Activated CD4-positive, alpha-beta T cell treated with anti-CD3 and anti-CD28 coated beads for 48 hours (primary cell): ENCODE measurements around the gene ZNF491.
"Not testable (repeated sequence)": the region's sequence is repeated elsewhere in the genome, so short reads cannot be mapped to it uniquely, and the experiment has no call there.

Experiments used
- DNase-seq: peaks from one replicate; pipeline ENCODE4 v3.0.0-alpha.2; 2020

ZNF491 gene

DNA sequence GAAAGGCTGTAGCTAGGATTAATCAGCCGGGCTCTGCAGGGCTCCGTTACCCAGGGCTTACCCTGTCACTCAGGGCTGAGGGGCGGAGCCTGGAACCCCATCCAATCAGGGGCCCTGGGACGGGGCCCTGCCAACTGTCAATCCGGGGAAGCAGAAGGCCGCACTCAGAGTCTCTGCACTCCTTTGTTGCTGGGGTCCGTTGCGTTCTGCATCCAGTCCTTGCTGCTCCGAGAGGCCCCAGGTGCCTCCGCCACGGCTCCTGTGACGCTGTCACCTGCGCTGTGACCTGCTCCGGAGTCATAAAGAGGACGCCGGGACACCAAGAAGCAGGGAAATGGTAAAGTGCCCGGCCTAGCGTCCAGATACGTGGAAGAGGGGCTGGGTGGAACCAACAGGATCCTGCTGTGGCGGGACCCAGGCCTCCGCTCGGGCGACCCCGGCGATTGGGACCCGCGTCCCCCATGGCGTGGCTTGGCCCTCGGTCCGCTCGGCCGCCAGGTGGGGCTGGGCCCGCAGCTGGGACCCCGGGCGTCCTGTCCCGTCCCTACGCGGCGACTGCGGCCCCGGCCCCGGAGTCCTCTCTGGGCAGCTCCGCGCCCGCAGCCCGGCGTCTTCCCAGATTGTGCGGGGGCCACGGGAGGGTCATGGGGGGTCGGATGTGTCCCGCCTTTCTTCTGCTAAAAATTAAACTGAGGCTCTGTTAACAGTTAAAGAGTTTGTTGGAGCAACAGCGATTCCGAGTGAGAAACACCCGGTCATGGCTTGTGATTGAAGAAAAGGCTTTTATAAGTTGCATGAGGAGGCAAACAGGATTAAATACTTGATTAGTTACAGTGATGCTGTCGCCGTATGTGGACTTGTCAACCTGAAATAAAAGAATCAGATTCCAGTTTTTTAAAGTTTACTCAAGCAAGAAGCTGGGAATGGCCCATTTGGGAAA lies at the start of gene ZNF491:
Gene ZNF491, plus strand, starts transcription at position 133 of the 940 bp plus-strand sequence. CDS start 7,431 bp downstream, outside the sequence.
- peak; percentile 93 for DNase-seq

DNA sequence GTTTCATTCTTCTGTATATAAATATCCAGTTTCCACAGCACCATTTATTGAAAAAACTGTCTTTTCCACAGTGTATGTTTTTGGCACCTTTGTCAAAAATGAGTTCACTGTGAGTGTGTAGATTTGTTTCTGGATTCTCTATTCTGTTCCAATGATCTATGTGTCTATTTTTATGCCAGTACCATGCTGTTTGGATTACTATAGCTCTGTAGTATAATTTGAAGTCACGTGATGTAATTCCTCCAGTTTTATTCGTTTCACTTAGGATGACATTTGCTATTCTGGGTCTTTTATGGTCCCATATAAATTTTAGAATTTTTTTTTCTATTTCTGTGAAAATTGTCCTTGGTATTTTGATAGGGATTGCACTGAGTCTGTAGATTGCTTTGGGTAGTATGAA lies 48.6 kb upstream of the ZNF491 start:
- DNase-seq = no peak

DNA sequence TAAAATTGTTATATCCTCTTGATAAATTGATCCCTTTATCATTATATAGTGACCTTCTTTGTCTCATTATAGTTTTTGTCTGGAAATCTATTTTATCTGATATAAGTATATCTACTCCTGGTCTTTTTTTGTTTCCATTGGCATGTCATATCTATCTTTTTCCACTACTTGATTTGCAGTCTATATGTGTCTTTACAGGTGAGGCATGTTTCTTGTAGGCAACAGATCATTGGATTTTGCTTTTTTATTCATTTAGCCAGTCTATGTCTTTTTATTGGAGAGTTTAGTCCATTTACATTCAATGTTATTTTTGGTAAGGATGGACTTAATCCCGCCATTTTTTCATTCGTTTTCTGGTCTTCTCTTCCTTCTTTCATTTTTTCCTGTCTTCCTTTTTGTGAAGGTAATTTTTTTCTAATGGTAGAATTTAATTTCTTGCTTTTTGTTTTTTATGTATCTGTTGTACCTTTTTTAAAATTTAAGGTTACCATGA lies 46.0 kb upstream of the ZNF491 start:
- DNase-seq = no peak

DNA sequence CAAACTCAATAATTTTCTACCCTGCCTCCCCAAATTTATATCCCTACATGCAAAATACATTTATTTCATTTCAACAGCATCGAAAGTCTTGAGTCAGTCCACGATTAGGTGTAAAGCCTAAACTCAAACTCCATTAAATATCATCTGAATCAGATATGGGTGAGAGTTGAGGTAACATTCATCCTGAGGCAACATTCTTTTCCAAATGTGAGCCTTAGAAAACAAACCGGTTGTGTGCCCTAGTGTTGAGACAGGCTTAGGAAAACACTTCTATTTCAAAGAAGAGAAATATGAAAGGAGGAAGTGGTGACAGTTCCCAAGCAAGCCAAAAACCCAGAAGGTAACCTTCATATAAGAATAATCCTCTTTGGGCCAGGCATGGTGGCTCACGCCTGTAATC lies 43.7 kb upstream of the ZNF491 start:
- DNase-seq = no peak

DNA sequence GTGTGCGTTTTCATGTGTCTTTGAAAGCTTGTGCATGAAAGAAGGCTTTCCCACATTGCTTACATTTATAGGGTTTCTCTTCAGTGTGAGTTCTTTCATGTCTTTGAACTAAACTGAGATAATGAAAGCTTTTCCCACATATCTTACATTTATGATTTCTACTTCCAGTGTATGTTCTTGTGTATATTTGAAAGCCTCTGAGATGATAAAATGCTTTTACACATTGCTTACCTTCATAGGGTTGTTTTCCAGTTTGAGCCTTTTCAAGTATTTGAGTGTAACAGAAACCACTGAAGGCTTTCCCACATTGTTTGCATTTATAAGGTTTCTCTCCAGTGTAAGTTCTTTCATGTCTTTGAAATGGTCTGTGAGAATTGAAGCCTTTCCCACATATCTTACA lies 41.4 kb upstream of the ZNF491 start:
- no peak for DNase-seq

DNA sequence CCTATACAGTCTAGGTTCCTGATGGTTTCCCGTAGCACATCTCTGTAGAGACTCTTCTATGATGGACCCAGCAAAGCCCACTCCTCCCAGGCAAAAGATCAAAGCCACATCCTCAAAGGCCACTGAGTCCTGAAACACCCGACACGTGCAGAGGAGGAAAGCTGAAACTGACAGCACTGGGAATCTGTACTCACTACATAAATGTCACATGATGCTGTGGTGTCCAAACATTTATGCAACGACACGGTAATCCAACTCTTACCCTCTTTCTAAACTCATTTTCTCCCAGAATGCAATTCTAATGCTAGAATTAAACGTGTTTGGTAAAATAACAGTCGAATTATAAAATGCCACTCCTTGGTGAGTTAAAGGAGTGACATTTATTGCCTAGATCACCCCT lies 38.5 kb upstream of the ZNF491 start:
- DNase-seq = no peak

DNA sequence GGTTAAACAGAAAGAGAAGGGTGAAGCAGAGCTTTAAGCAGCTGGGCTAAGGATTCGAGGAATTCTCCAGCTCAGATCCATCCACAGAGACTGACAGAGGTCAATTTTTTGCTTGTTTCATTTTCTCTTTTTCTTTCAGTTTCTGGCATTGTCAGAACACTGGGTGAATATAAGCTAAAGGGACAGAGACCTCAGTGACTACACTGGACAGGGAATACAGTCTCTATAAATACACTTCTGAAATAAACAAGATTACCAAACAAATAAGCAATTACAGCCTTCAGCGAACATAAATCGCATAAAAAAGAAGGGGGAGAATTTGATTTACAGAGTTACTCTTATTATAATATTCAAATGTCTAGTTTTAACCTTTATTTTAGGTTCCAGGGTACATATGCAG lies 35.2 kb upstream of the ZNF491 start:
- DNase-seq = no peak

DNA sequence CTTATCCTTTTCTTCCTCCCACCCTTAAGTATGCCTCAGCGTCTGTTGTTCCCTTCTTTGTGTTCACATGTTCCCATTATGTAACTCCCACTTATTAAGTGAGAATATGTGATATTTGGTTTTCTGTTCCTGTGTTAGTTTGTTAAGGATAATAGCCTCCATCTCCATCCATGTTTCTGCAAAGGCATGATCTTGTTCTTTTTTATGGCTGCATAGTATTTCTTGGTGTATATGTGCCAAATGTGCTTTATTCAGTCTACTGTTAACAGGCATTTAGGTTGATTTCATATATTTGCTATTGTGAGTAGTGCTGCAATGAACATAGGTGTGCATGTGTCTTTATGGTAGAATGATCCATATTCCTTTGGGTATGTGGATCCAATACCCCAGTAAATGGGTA lies 34.7 kb upstream of the ZNF491 start:
- no peak for DNase-seq

DNA sequence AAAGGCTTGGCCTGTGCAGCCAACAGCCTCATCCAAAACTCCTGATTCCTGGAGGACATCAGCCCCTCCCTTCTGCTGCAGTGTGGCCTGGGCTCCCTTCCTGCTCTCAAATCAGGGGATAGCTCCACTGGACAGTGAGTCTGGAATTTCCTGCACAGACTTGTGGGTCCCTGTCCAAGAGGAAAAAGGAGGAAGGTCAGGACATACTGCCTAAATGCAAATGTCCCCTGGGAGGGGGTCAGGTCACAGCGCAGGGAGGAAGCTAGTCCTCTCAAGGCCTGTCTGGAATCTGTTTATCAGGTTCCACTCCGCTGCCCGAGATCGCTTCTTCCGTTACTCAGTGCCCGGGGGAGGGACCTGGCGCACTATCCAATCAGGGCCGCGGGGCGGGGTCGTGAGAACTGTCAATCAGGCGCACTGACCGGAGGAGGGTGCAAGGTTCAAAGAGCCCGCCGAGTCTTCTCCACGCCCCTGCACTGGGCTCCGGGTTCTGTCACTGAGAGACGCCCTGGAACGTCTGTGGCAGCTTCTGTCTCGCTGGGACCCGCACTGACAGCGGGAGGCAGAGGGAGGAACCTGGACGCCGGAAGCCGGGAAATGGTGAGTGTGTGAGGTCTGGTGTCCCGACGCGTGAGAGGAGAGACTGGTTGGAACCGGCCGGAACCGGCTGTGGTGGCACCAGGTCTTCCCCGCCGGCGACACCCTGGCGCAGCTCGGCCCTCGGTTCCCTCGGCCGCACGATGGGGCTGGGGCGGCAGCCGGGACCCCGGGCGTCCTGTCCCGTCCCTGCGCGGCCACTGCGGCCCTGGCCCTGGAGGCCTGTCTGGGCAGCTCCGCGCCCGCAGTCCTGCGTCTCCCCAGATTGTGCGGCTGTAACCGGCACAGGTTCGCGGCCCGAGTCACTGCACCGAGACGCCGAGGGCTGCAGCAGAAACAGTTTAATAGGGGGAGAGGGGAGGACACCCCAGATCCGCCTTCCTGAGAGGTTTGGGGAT lies 31.4 kb upstream of the ZNF491 start, which contains the start of gene ZNF441:
Gene ZNF441, plus strand, starts transcription at position 404 of the 995 bp plus-strand sequence. Its CDS starts 194 bp downstream, at position 598.
- peak; percentile 97 for DNase-seq

DNA sequence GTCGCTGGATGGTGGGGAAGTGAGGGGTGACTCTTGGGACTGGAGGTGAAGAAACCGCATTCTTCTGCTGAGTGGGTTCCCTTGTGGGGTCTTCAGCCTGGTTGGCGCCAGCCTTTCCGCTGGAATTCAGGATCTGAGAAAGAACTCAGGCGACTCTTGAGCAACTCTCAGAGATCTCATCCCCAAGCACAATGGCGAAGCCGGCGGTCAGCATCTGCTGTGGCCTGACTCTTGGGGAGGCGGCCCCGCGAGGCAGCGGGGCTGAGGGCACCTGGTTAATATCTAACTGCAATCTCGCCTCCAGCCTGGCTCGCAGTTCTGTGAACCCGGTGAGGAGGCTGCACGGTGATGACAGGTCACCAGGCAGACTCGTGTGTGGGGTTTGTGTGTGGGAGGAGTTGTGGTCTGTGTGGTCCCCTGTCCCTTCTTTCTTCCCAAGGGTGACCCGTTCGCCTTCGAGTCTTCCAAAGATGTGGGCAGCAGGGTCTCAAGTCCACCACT lies 30.6 kb upstream of the ZNF491 start:
- peak; percentile 40 for DNase-seq

DNA sequence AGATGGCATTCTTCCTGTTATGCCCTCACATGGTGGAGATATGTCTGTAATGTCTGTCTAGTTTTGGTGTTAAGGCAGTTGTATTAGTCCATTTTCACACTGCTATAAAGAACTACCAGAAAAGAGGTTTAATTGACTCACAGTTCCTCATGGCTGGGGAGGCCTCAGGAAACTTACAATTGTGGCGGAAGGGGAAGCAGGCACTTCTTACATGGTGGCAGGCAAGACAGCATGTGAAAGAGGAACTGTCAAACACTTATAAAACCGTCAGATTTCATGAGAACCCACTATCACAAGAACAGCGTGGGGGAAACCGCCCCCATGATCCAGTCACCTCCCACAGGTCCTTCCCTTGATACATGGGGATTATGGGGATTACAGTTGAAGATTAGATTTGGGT lies 28.3 kb upstream of the ZNF491 start:
- DNase-seq = no peak

DNA sequence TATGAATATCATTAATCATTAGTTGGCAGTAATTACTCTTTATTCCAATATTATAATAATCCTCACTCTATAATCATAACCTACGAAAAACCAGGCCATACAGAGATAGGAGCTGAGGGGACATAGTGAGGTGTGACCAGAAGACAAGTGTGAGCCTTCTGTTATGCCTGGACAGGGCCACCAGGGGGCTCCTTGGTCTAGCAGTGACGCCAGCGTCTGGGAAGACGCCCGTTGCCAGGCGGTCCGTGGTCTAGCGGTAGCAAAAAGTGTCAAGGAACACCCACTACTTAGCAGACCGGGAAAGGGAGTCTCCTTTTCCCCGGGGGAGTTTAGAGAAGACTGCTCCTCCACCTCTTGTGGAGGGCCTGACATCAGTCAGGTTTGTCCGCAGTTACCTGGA lies 26.8 kb upstream of the ZNF491 start:
- peak; percentile 9 for DNase-seq

DNA sequence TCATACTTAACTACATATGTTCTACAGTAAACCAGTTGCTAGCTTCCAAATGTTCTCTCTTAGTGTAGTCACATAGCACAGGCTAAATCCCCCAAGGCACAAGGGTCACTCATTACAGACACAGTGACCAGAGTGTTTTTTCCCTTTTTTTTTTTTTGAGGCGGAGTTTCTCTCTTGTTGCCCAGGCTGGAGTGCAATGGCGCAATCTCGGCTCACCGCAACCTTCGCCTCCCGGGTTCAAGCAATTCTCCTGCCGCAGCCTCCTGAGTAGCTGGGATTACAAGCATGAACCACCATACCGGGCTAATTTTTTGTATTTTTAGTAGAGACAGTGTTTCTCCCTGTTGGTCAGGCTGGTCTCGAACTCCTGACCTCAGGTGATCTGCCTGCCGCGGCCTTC lies 21.7 kb upstream of the ZNF491 start:
- not testable (repeated sequence) for DNase-seq

DNA sequence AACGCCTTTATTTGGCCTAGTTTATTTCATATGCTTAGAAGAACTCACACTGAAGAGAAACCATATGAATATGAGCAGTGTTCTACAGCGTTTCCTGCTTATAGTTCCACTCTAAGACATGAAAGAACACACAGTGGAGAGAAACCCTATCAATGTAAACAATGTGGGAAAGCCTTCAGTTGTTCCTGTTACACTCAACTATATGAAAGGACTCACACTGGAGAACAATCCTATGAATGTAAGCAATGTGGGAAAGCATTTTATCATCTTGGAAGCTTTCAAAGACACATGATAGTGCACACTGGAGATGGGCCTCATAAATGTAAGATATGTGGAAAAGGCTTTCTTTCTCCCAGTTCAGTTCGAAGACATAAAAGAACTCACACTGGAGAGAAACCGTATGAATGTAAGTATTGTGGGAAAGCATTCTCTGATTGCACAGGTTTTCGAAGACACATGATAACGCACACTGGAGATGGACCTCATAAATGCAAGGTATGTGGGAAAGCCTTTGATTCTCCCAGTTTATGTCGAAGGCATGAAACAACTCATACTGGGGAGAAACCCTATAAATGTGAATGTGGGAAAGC lies 17.8 kb upstream of the ZNF491 start:
- DNase-seq = no peak

DNA sequence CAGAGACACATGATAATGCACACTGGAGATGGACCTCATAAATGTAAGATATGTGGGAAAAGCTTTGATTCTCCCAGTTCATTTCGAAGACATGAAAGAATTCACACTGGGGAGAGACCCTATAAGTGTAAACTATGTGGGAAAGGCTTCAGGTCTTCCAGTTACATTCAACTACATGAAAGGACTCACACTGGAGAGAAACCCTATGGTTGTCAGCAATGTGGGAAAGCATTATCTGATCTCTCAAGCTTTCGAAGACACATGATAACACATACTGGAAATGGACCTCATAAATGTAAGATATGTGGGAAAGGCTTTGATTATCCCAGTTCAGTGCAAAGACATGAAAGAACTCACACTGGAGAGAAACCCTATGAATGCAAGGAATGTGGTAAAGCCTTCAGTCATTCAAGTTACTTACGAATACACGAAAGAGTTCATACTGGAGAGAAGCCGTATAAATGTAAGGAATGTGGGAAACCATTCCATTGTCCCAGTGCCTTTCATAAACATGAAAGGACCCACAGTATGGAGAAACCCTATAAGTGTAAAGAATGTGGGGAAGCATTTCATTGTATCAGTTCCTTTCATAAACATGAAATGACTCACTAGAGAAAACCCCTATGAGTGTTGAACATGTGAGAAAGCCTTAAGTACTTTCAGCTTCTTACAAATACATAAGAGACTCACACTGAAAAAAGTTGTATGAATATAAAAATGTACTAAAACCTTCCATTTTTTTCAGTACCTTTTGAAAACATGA lies 16.8 kb upstream of the ZNF491 start:
- DNase-seq = no peak

DNA sequence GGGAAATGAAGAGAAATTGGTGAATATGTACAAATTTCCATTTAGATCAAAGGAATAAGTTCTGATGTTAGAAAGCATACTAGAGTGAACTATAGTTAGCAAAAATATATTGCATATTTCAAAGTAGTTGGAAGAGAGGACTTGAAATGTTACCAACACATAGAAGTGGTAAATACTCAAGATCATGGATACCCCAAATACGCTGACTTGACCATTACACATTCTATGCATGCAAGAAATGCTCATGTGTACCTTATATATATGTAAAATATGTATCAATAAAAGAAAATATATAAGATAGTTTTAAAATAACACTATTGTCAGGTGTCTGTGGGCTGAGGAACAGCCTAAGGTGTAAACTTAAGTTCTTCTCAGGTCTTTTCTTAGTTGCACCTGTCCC lies 14.6 kb upstream of the ZNF491 start:
- DNase-seq = no peak

DNA sequence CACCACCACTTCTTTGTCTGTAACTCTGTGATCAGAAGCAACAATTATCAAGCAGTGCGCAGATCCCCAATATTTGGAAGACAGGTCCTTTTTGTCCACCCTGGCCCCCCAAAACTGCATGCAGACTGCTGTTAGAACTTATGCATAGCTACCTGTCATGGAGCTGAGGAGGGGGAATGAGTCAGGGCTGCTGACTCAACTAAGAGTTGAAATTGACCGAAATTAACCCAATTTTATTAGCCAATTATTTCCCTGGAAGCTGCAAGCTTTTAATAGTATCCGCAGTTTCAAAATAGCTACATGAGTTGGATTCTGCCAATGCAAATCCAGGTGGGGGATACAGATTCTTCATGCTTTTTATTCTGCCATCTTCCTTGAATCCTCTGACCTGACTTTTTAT lies 14.0 kb upstream of the ZNF491 start:
- DNase-seq = no peak

DNA sequence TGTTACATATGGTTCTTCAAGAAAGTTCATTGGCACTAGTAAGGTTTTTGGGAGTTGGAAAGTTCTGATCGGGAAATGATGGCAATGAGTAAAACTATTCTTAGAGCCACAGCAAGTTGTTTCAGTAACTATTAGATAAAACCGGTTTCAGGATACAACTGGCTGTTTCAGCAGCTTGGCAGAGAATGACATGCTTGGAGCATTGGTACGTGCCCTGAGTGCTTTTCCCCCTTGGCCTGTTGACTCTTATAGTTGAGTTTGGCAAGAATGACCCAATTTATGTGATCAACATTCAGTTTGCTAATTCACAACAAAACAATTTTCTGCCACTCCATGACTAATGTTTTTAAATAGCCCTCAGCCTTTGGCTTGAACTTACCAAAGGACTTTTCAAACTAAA lies 10.8 kb upstream of the ZNF491 start:
- no peak for DNase-seq

DNA sequence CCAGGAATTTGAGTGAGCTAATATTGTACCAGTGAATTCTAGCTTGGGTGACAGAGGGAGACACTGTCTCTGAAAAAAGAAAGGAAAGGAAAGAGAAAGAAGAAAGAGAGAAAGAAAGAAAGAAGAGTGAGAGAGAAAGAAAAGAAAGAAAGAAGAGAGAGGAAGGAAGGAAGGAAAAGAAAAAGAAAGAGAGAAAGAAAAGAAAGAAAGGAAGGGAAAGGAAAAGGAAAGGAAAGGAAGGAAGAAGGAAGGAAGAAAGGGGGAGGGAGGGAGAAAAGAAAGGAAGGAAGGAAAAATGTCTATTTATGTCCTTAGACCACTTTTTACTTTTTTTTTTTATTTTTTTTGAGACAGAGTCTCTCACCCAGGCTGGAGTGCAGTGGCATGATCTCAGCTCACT lies 5.4 kb upstream of the ZNF491 start:
- no peak for DNase-seq

DNA sequence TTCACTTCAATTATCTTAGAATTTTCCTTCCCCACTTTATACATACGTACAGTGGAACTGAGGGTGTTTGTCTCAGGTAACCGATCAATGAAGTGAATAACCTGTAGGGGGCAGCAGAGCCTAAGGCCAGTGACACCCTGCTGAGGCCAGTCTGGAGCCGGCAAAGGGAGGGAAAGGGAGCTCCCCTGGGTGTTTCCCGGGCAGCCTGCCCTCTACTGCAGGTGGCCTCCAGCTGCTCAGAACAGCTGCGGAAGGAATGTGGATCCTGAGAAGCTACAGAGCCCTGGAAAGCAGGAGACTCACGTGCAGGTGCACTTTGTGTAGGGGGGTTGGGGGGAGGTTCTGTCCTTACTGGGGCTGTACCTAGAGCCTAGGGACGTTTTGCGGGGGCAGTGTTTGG lies 832 bp upstream of the ZNF491 start:
- DNase-seq = peak; percentile 86

DNA sequence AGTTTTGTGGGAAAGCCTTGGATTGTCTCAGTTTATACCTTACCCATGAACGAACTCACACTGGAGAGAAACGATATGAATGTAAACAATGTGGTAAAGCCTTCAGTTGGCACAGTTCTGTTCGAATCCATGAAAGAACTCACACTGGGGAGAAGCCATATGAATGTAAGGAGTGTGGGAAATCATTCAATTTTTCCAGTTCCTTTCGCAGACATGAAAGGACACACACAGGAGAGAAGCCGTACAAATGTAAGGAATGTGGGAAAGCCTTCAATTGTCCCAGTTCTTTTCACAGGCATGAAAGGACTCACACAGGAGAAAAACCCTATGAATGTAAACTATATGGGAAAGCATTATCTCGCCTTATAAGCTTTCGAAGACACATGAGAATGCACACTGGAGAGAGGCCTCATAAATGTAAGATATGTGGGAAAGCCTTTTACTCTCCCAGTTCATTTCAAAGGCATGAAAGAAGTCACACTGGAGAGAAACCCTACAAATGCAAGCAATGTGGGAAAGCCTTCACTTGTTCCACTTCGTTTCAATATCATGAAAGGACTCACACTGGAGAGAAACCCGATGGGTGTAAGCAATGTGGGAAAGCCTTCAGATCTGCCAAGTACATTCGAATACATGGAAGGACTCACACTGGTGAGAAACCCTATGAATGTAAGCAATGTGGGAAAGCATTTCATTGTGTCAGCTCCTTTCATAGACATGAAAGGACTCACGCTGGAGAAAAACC lies 8.2 kb downstream of the ZNF491 start:
- no peak for DNase-seq
